B cell (primary cell): ENCODE measurements around the gene FAM131C. TPM values are rescaled to one million over a fixed set of nuclear protein-coding genes. Genes with fewer than 3 reads are reported as not detected.

Experiments used
- ATAC-seq: fragments of 200-7000 bp; cut with Tn5 transposase; one replicate; pipeline ENCODE4 v1.10.0; 2021; ENCODE audit warnings: low read depth, mild to moderate bottlenecking, moderate number of reproducible peaks, moderate library complexity
- CTCF ChIA-PET: fragments of 350-600 bp; sonication (Branson Sonifier 250); formaldehyde crosslinking; loops from one replicate; lab custom pipeline; 2021; ENCODE audit warnings: antibody characterized with exemption, inconsistent platforms; lab: Charles Lee
- POLR2A ChIA-PET: fragments of 350-600 bp; sonication (Branson Sonifier 250); formaldehyde crosslinking; loops from one replicate; lab custom pipeline; 2021; ENCODE audit warnings: antibody characterized with exemption; lab: Charles Lee
- DNase-seq: peaks from one replicate; pipeline ENCODE4 v3.0.0; 2013
- H2AFZ ChIP-seq: 2 replicates; pipeline ENCODE4 v1.6.1; 2012; ENCODE audit warnings: mild to moderate bottlenecking, low read depth, low read length; ENCODE audit not compliant: insufficient read depth, poor library complexity, severe bottlenecking
- H3K27ac ChIP-seq, 2 donors: 1 replicate in 1 of 2; 2 replicates in 1 of 2; pipeline ENCODE4 v1.5.1; 2012 to 2013; ENCODE audit warnings: low read length in 2 of 2, mild to moderate bottlenecking in 2 of 2, moderate library complexity in 1 of 2
- H3K27me3 ChIP-seq, 4 experiments: fragments of 200-600 bp in 1 of 4; sonication (generic) in 1 of 4; replicated peaks in 1 of 4; 1 replicate in 2 of 4; 2 replicates in 2 of 4; pipeline versions ENCODE4 v1.6.1 to v1.7.0; 2013 to 2016; ENCODE audit warnings: low read length in 3 of 4, mild to moderate bottlenecking in 2 of 4, mixed read lengths in 1 of 4, moderate library complexity in 1 of 4; ENCODE audit not compliant: insufficient read depth in 4 of 4, control insufficient read depth in 3 of 4; ENCODE audit errors: control extremely low read depth in 1 of 4
- H3K36me3 ChIP-seq, 2 experiments: replicated peaks in 1 of 2; 1 replicate in 1 of 2; 2 replicates in 1 of 2; pipeline versions ENCODE4 v1.6.1 to v1.7.1; 2013; ENCODE audit warnings: low read length in 1 of 2; ENCODE audit not compliant: insufficient read depth in 2 of 2, control insufficient read depth in 1 of 2; ENCODE audit errors: control extremely low read depth in 1 of 2, extremely low read depth in 1 of 2
- H3K4me1 ChIP-seq, 2 donors: fragments of 200-600 bp in 1 of 2; sonication (generic) in 1 of 2; 1 replicate in 1 of 2; 2 replicates in 1 of 2; pipeline versions ENCODE4 v1.5.1 to v1.6.1; 2013 to 2017; ENCODE audit warnings: low read length in 2 of 2; ENCODE audit not compliant: control insufficient read depth in 2 of 2, insufficient read depth in 2 of 2
- H3K4me2 ChIP-seq: replicated peaks from 2 replicates; pipeline ENCODE3; 2012; ENCODE audit warnings: mild to moderate bottlenecking, low read depth, low read length; ENCODE audit not compliant: poor library complexity, severe bottlenecking
- H3K4me3 ChIP-seq, 5 experiments: fragments of 200-600 bp in 1 of 5; sonication (generic) in 1 of 5; 1 replicate in 3 of 5; 2 replicates in 2 of 5; pipeline versions ENCODE4 v1.5.1 to v1.7.0; 2011 to 2016; ENCODE audit warnings: low read length in 4 of 5, mild to moderate bottlenecking in 4 of 5, low read depth in 2 of 5, control low read depth in 1 of 5, moderate library complexity in 1 of 5; ENCODE audit not compliant: insufficient read depth in 1 of 5; ENCODE audit errors: control extremely low read depth in 1 of 5, extremely low read depth in 1 of 5
- H3K79me2 ChIP-seq: fragments of 200-600 bp; sonication (generic); one replicate; pipeline ENCODE4 v1.6.0; 2016; ENCODE audit warnings: low read length; ENCODE audit not compliant: control insufficient read depth, insufficient read depth
- H3K9ac ChIP-seq: fragments of 200-600 bp; sonication (generic); 2 replicates; pipeline ENCODE4 v1.6.1; 2017; ENCODE audit warnings: mild to moderate bottlenecking, low read length, moderate library complexity
- H3K9me3 ChIP-seq, 3 donors: one replicate each; pipeline versions ENCODE4 v1.6.1 to v1.7.1; 2013; ENCODE audit warnings: low read length in 2 of 3; ENCODE audit not compliant: control insufficient read depth in 2 of 3, insufficient read depth in 1 of 3; ENCODE audit errors: control extremely low read depth in 1 of 3
- H4K20me1 ChIP-seq: 2 replicates; pipeline ENCODE4 v1.6.0; 2012; ENCODE audit warnings: mild to moderate bottlenecking, low read length; ENCODE audit not compliant: insufficient read depth, control insufficient read depth, poor library complexity, severe bottlenecking
- H3K27ac Mint-ChIP-seq: one replicate; pipeline ENCODE4 v1.8.0; 2021; ENCODE audit warnings: mixed read lengths
- H3K27me3 Mint-ChIP-seq: one replicate; pipeline ENCODE4 v1.8.0; 2021; ENCODE audit warnings: mixed read lengths
- H3K4me1 Mint-ChIP-seq: one replicate; pipeline ENCODE4 v1.8.0; 2021; ENCODE audit warnings: mixed read lengths
- H3K4me3 Mint-ChIP-seq: one replicate; pipeline ENCODE4 v1.8.0; 2021; ENCODE audit warnings: mixed read lengths
- H3K9me3 Mint-ChIP-seq: one replicate; pipeline ENCODE4 v1.8.0; 2022; ENCODE audit warnings: mixed read lengths; ENCODE audit not compliant: insufficient read depth
- CTCF ChIP-seq: fragments of 200-600 bp; IDR thresholded peaks from one replicate; pipeline ENCODE4 v1.8.0; 2022; ENCODE audit warnings: antibody characterized with exemption, mild to moderate bottlenecking
- EZH2 ChIP-seq: IDR thresholded peaks from 2 replicates; pipeline ENCODE4 v1.6.1; 2012; ENCODE audit warnings: borderline replicate concordance, low read depth, mild to moderate bottlenecking, moderate library complexity, low read length; ENCODE audit not compliant: insufficient read depth, poor library complexity, severe bottlenecking
- WGBS: methylation state at CpG from one replicate; pipeline ENCODE4 v1.1.5; 2013; ENCODE audit warnings: missing lambda C conversion rate; ENCODE audit not compliant: insufficient coverage; 5-methylcytosine and 5-hydroxymethylcytosine counted together
- intact Hi-C: fragments of 100-400 bp; cut with micrococcal nuclease; formaldehyde crosslinking; loops from one replicate; pipeline ENCODE4 v1.10.0; 2022
- polyA plus RNA-seq: library from polyadenylated mRNA; depleted of rRNA; stranded (reverse); fragments of >200 nt; gene quantifications from 2 replicates; pipeline ENCODE4 v1.2.3, GENCODE V29; 2012
- total RNA-seq, 2 donors: library from RNA; stranded (reverse); fragments of 120-200 nt in 1 of 2; gene quantifications; 1 replicate in 1 of 2; 2 replicates in 1 of 2; pipeline versions ENCODE4 v1.2.3 to v1.2.4, GENCODE V29; 2013 to 2022

The FAM131C gene
- total and polyA plus RNA-seq, 2 donors (not counting 1 experiment from before 2014, with no cell fraction given): 0.37 TPM; not detected in 1

GRCh38 chr1:16099412-16099811 is 26.0 kb upstream of the FAM131C start:
- ATAC-seq: no peak
- POLR2A ChIA-PET: no interaction called here
- H3K27ac ChIP-seq: no peak overlapping the region
- peaks cover 0 to 5% (median 1%) of the 10 kb centered on the region in 4 experiments for H3K27me3 ChIP-seq
- WGBS: no CpG with 5 or more reads among the region's 1 CpG
- CTCF ChIA-PET: no interaction called here
- H3K9ac ChIP-seq: no peak overlapping the region
- Mint-ChIP-seq H3K9me3 (no peaks in the 10 kb centered on the region), H3K27ac (no peak overlapping the region), H3K4me1 (no peaks in the 10 kb centered on the region), H3K4me3 (no peak overlapping the region), H3K27me3 (peaks cover 45% of the 10 kb centered on the region)
- no peak overlapping the region for H2AFZ ChIP-seq
- H4K20me1 ChIP-seq: no peaks in the 10 kb centered on the region
- no peaks in the 10 kb centered on the region for H3K4me1 ChIP-seq
- H3K9me3 ChIP-seq: peaks cover 0 to 14% (median 0%) of the 10 kb centered on the region in 3 donors
- H3K4me2 ChIP-seq: no peak overlapping the region
- intact Hi-C loops: no loop called here
- no peaks in the 10 kb centered on the region for H3K79me2 ChIP-seq
- TF ChIP-seq EZH2 (no peak), CTCF (no peak)
- H3K36me3 ChIP-seq: no peaks in the 10 kb centered on the region
- no peak for DNase-seq
- H3K4me3 ChIP-seq: no peak overlapping the region

- POLR2A ChIA-PET: no interaction called here
- Histone ChIP-seq H3K27me3 (peaks cover 0 to 8% (median 1%) of the 10 kb centered on the region in 4 experiments), H3K4me2 (no peak overlapping the region), H3K4me3 (no peak overlapping the region), H3K9ac (no peak overlapping the region), H3K36me3 (no peaks in the 10 kb centered on the region), H3K27ac (no peak overlapping the region), H3K4me1 (no peaks in the 10 kb centered on the region), H2AFZ (no peak overlapping the region), H4K20me1 (no peaks in the 10 kb centered on the region), H3K9me3 (peaks cover 0 to 3% (median 0%) of the 10 kb centered on the region in 3 donors), H3K79me2 (no peaks in the 10 kb centered on the region)
- Mint-ChIP-seq H3K9me3 (no peaks in the 10 kb centered on the region), H3K27me3 (peaks cover 36% of the 10 kb centered on the region), H3K4me1 (no peaks in the 10 kb centered on the region), H3K4me3 (no peak overlapping the region), H3K27ac (no peak overlapping the region)
- intact Hi-C loops: no loop called here
- no peak for ATAC-seq
- CTCF ChIA-PET: no interaction called here
- WGBS: 85% methylated on average over 9 of the region's 9 CpGs
- TF ChIP-seq EZH2: no peak
- no peak for TF ChIP-seq CTCF
- no peak for DNase-seq
Observed at GRCh38 chr1:16095447-16095846, 22.0 kb upstream of the FAM131C start.
